H9 (cell line): ENCODE measurements around the gene SGO1. TPM values are rescaled to one million over a fixed set of nuclear protein-coding genes. Genes with fewer than 3 reads are reported as not detected.
A peak's percentile ranks its signal among the peaks of the same experiment; 100 is the strongest.

Experiments
- DNase-seq: peaks from one replicate; pipeline ENCODE4 v3.0.0-alpha.2; 2017
- H2AFZ ChIP-seq: one replicate; pipeline ENCODE4 v1.6.1; 2013; ENCODE audit warnings: mild to moderate bottlenecking, low read length, control low read depth, moderate library complexity
- H2AK5ac ChIP-seq: 2 replicates; pipeline ENCODE4 v1.6.1; 2013; ENCODE audit warnings: low read length, control low read depth, mixed read lengths; ENCODE audit not compliant: insufficient read length
- H2BK120ac ChIP-seq: one replicate; pipeline ENCODE4 v1.6.1; 2013; ENCODE audit warnings: low read depth, mild to moderate bottlenecking, low read length, control low read depth, inconsistent platforms; ENCODE audit not compliant: poor library complexity, severe bottlenecking
- H2BK12ac ChIP-seq: 2 replicates; pipeline ENCODE4 v1.6.1; 2013; ENCODE audit warnings: low read length, control low read depth, mixed read lengths, low read depth; ENCODE audit not compliant: insufficient read length
- H2BK15ac ChIP-seq: 2 replicates; pipeline ENCODE4 v1.6.1; 2013; ENCODE audit warnings: low read depth, low read length, control low read depth
- H2BK20ac ChIP-seq: one replicate; pipeline ENCODE4 v1.6.1; 2013; ENCODE audit warnings: low read depth, mild to moderate bottlenecking, low read length, control low read depth, inconsistent platforms; ENCODE audit not compliant: poor library complexity, severe bottlenecking
- H2BK5ac ChIP-seq: 2 replicates; pipeline ENCODE4 v1.6.1; 2013; ENCODE audit warnings: low read length, control low read depth, mixed read lengths; ENCODE audit not compliant: insufficient read length
- H3K14ac ChIP-seq: 2 replicates; pipeline ENCODE4 v1.6.1; 2013; ENCODE audit warnings: low read length, control low read depth; ENCODE audit not compliant: insufficient read depth
- H3K18ac ChIP-seq: 2 replicates; pipeline ENCODE4 v1.6.1; 2013; ENCODE audit warnings: low read depth, mild to moderate bottlenecking, mixed read lengths, low read length, control low read depth; ENCODE audit not compliant: insufficient read length
- H3K23ac ChIP-seq: 2 replicates; pipeline ENCODE4 v1.6.1; 2013; ENCODE audit warnings: low read length, control low read depth, mixed read lengths, low read depth; ENCODE audit not compliant: insufficient read length
- H3K23me2 ChIP-seq: 2 replicates; pipeline ENCODE4 v1.6.1; 2013; ENCODE audit warnings: low read depth, mild to moderate bottlenecking, mixed read lengths, low read length, control low read depth; ENCODE audit not compliant: insufficient read length, poor library complexity, severe bottlenecking
- H3K27ac ChIP-seq: 2 replicates; pipeline ENCODE4 v1.5.1; 2013; ENCODE audit warnings: low read length, control low read depth, mixed read lengths, low read depth; ENCODE audit not compliant: insufficient read length
- H3K27me3 ChIP-seq: 2 replicates; pipeline ENCODE4 v1.6.1; 2013; ENCODE audit warnings: low read length, control low read depth, inconsistent platforms; ENCODE audit not compliant: insufficient read depth
- H3K4ac ChIP-seq: 2 replicates; pipeline ENCODE4 v1.6.1; 2013; ENCODE audit warnings: low read depth, mild to moderate bottlenecking, control low read depth, inconsistent platforms, low read length, moderate library complexity
- H3K4me1 ChIP-seq: 2 replicates; pipeline ENCODE4 v1.6.1; 2013; ENCODE audit warnings: low read length, control low read depth, inconsistent platforms; ENCODE audit not compliant: insufficient read depth
- H3K4me2 ChIP-seq: 2 replicates; pipeline ENCODE4 v1.6.1; 2013; ENCODE audit warnings: low read length, control low read depth, mixed read lengths; ENCODE audit not compliant: insufficient read length, insufficient read depth
- H3K56ac ChIP-seq: 2 replicates; pipeline ENCODE4 v1.6.1; 2013; ENCODE audit warnings: low read depth, mild to moderate bottlenecking, mixed read lengths, low read length, control low read depth; ENCODE audit not compliant: insufficient read length
- H3K79me1 ChIP-seq: 2 replicates; pipeline ENCODE4 v1.6.1; 2013; ENCODE audit warnings: low read depth, mild to moderate bottlenecking, moderate library complexity, low read length, control low read depth, inconsistent platforms; ENCODE audit not compliant: insufficient read depth, poor library complexity, severe bottlenecking
- H3K79me2 ChIP-seq: 2 replicates; pipeline ENCODE4 v1.6.1; 2013; ENCODE audit warnings: low read length, control low read depth, inconsistent platforms; ENCODE audit not compliant: insufficient read depth
- H3K9ac ChIP-seq: 2 replicates; pipeline ENCODE4 v1.6.1; 2013; ENCODE audit warnings: low read length, control low read depth, mixed read lengths; ENCODE audit not compliant: insufficient read length; ENCODE audit errors: extremely low read depth
- H3K9me3 ChIP-seq: one replicate; pipeline ENCODE4 v1.6.1; 2013; ENCODE audit warnings: low read depth, low read length, inconsistent platforms; ENCODE audit not compliant: control insufficient read depth
- H3T11ph ChIP-seq: one replicate; pipeline ENCODE4 v1.6.1; 2013; ENCODE audit warnings: mild to moderate bottlenecking, low read length, control low read depth, inconsistent platforms
- H4K20me1 ChIP-seq: one replicate; pipeline ENCODE4 v1.6.1; 2013; ENCODE audit not compliant: control insufficient read depth, insufficient read length, insufficient read depth
- H4K5ac ChIP-seq: 2 replicates; pipeline ENCODE4 v1.6.1; 2013; ENCODE audit warnings: low read depth, mild to moderate bottlenecking, mixed read lengths, low read length, control low read depth; ENCODE audit not compliant: insufficient read length
- H4K8ac ChIP-seq: replicated peaks from 2 replicates; pipeline ENCODE4 v1.6.1; 2013; ENCODE audit warnings: low read length, control low read depth, mixed read lengths, low read depth; ENCODE audit not compliant: insufficient read length
- H4K91ac ChIP-seq: 2 replicates; pipeline ENCODE4 v1.6.1; 2013; ENCODE audit warnings: low read depth, mild to moderate bottlenecking, moderate library complexity, mixed read lengths, low read length, control low read depth; ENCODE audit not compliant: insufficient read length
- H3K27ac Mint-ChIP-seq, 3 experiments: 2 replicates in 2 of 3; 3 replicates in 1 of 3; pipeline ENCODE4 v1.8.0; 2020 to 2021; ENCODE audit warnings: mixed read lengths in 3 of 3, mild to moderate bottlenecking in 1 of 3, moderate library complexity in 1 of 3
- H3K27me3 Mint-ChIP-seq: 2 replicates; pipeline ENCODE4 v1.8.0; 2021; ENCODE audit warnings: low read depth, mild to moderate bottlenecking, moderate library complexity, mixed read lengths
- H3K36me3 Mint-ChIP-seq, 3 experiments: 2 replicates in 2 of 3; 3 replicates in 1 of 3; pipeline ENCODE4 v1.8.0; 2020 to 2021; ENCODE audit warnings: low read depth in 3 of 3, mixed read lengths in 3 of 3; ENCODE audit not compliant: insufficient read depth in 1 of 3
- H3K4me1 Mint-ChIP-seq, 2 experiments: 2 replicates each; pipeline ENCODE4 v1.8.0; 2020; ENCODE audit warnings: mixed read lengths in 2 of 2
- H3K4me3 Mint-ChIP-seq, 2 experiments: 2 replicates in 1 of 2; 3 replicates in 1 of 2; pipeline ENCODE4 v1.8.0; 2020 to 2021; ENCODE audit warnings: mild to moderate bottlenecking in 2 of 2, mixed read lengths in 2 of 2, moderate library complexity in 1 of 2
- H3K9me3 Mint-ChIP-seq, 2 experiments: 2 replicates in 1 of 2; 3 replicates in 1 of 2; pipeline ENCODE4 v1.8.0; 2020; ENCODE audit warnings: mild to moderate bottlenecking in 2 of 2, mixed read lengths in 2 of 2, moderate library complexity in 1 of 2
- CTCF ChIP-seq: fragments of 200-600 bp; sonication (generic); conservative IDR thresholded peaks from 3 replicates; pipeline ENCODE4 v1.8.0; 2021; ENCODE audit warnings: antibody characterized with exemption, mild to moderate bottlenecking
- WGBS: extraction: QIAGEN DNeasy Blood & Tissue Kit; methylation state at CpG from one replicate; pipeline ENCODE4 v1.1.7; 2013; ENCODE audit warnings: missing lambda C conversion rate, low lambda C conversion rate, mixed read lengths; ENCODE audit not compliant: insufficient read length; ENCODE audit errors: extremely low coverage; 5-methylcytosine and 5-hydroxymethylcytosine counted together
- total RNA-seq: library from RNA; stranded (reverse); gene quantifications from 2 replicates; pipeline ENCODE4 v1.2.1, GENCODE V29; 2021

The SGO1 gene
- total RNA-seq, 1 experiment from 2014 or later = 30.7 TPM

GRCh38 chr3:20141316-20141715 is 44.7 kb downstream of the SGO1 start:
- H3K23ac ChIP-seq = no peak overlapping the region
- no peak overlapping the region for H2BK20ac ChIP-seq
- no peak overlapping the region for H3K4me3 Mint-ChIP-seq
- peak overlapping the region in 1 of 3 experiments; percentile 39; a peak in 1 of 7 replicates for H3K27ac Mint-ChIP-seq
- DNase-seq = no peak
- 0 out of 2 replicates have a peak, but pooled peaks cover 2% of the 10 kb centered on the region for H3K4me1 ChIP-seq
- no peaks in the 10 kb centered on the region for H3K79me2 ChIP-seq
- no peak overlapping the region for H3T11ph ChIP-seq
- H3K36me3 Mint-ChIP-seq = peaks cover 0 to 8% (median 2%) of the 10 kb centered on the region in 3 experiments; a peak in 2 of 7 replicates
- WGBS = no CpG with 5 or more reads among the region's 2 CpGs
- H3K56ac ChIP-seq = no peak overlapping the region
- H3K4ac ChIP-seq = no peak overlapping the region
- no peaks in the 10 kb centered on the region for H4K20me1 ChIP-seq
- H3K27me3 ChIP-seq = no peaks in the 10 kb centered on the region
- no peak overlapping the region for H2AK5ac ChIP-seq
- H3K4me2 ChIP-seq = no peak overlapping the region
- peaks cover 14 to 26% of the 10 kb centered on the region in 2 experiments for H3K4me1 Mint-ChIP-seq
- H3K9ac ChIP-seq = no peak overlapping the region
- H2BK5ac ChIP-seq = no peak overlapping the region
- H4K5ac ChIP-seq = no peak overlapping the region
- no peak overlapping the region for H3K27ac ChIP-seq
- no peak overlapping the region for H2AFZ ChIP-seq
- no peak overlapping the region for H2BK120ac ChIP-seq
- H3K14ac ChIP-seq = no peak overlapping the region
- no peak overlapping the region for H2BK15ac ChIP-seq
- H3K79me1 ChIP-seq = no peaks in the 10 kb centered on the region
- no peak for TF ChIP-seq CTCF
- no peak overlapping the region for H3K18ac ChIP-seq
- H3K23me2 ChIP-seq = no peaks in the 10 kb centered on the region
- H3K9me3 Mint-ChIP-seq = no peaks in the 10 kb centered on the region; a peak in 1 of 5 replicates
- no peak overlapping the region for H4K8ac ChIP-seq
- no peaks in the 10 kb centered on the region for H3K27me3 Mint-ChIP-seq
- H3K9me3 ChIP-seq = no peaks in the 10 kb centered on the region
- no peak overlapping the region for H4K91ac ChIP-seq
- H2BK12ac ChIP-seq = no peak overlapping the region
